Posterior cingulate gyrus (tissue), 11 donors: ENCODE data around the gene CYSTM1.

Experiments
- DNase-seq, 10 donors: peaks; one replicate each; pipeline versions ENCODE4 v3.0.0 to v3.0.0-alpha.2; 2020 to 2021; ENCODE audit warnings: mixed read lengths in 3 of 10
- intact Hi-C: fragments of 100-400 bp; cut with DNase I; formaldehyde crosslinking; loops from one replicate; pipeline ENCODE4 v1.15.1; 2023

The CYSTM1 gene

GRCh38 chr5:140248414-140248813 is 73.4 kb downstream of the CYSTM1 start:
- intact Hi-C loops: no loop called here
- no peak for DNase-seq

GRCh38 chr5:140249536-140249935 is 74.5 kb downstream of the CYSTM1 start:
- intact Hi-C loops: no loop called here
- no peak for DNase-seq

- intact Hi-C loops: no loop called here
- no peak for DNase-seq
Observed at GRCh38 chr5:140250386-140250785, 75.4 kb downstream of the CYSTM1 start.

GRCh38 chr5:140251527-140251973 is 76.6 kb downstream of the CYSTM1 start:
- DNase-seq: no peak
- intact Hi-C loops: no loop called here

- intact Hi-C loops: no loop called here
- DNase-seq: no peak
Observed at GRCh38 chr5:140252470-140253126, 77.6 kb downstream of the CYSTM1 start.

- intact Hi-C loops: no loop called here
Observed at GRCh38 chr5:140253985-140254384, 79.0 kb downstream of the CYSTM1 start.

GRCh38 chr5:140255460-140256157 is 80.6 kb downstream of the CYSTM1 start:
- intact Hi-C loops: loop anchor here (5.0 kb wide), 1 partner anchor 37 kb away; no protein-coding TSS in a partner anchor
- DNase-seq: no peak

More at GRCh38 chr5:140253985-140254384, 79.0 kb downstream of the CYSTM1 start:
- DNase-seq: no peak

GRCh38 chr5:140256726-140257125 is 81.7 kb downstream of the CYSTM1 start:
- intact Hi-C loops: loop anchor here (5.0 kb wide), 1 partner anchor 36 kb away; no protein-coding TSS in a partner anchor
- no peak for DNase-seq

- intact Hi-C loops: loop anchor here (5.0 kb wide), 1 partner anchor 34 kb away; no protein-coding TSS in a partner anchor
- no peak for DNase-seq
Observed at GRCh38 chr5:140258016-140258415, 83.0 kb downstream of the CYSTM1 start.

GRCh38 chr5:140258873-140259272 is 83.9 kb downstream of the CYSTM1 start:
- intact Hi-C loops: loop anchor here (5.0 kb wide), 1 partner anchor 33 kb away; no protein-coding TSS in a partner anchor
- DNase-seq: no peak

- intact Hi-C loops: loop anchor here (5.0 kb wide), 1 partner anchor 33 kb away; no protein-coding TSS in a partner anchor
- DNase-seq: no peak
Observed at GRCh38 chr5:140259500-140259899, 84.5 kb downstream of the CYSTM1 start.

- intact Hi-C loops: no loop called here
- DNase-seq: no peak
Observed at GRCh38 chr5:140260089-140260656, 85.2 kb downstream of the CYSTM1 start.

- intact Hi-C loops: no loop called here
- DNase-seq: peak in 6 of 10 donors; percentile 32 to 91 (median 54)
Observed at GRCh38 chr5:140261403-140262171, 86.6 kb downstream of the CYSTM1 start.

GRCh38 chr5:140262221-140262620 is 87.2 kb downstream of the CYSTM1 start:
- DNase-seq: no peak
- intact Hi-C loops: no loop called here

- intact Hi-C loops: no loop called here
Observed at GRCh38 chr5:140262839-140263238, 87.9 kb downstream of the CYSTM1 start.

GRCh38 chr5:140265845-140266244 is 90.9 kb downstream of the CYSTM1 start:
- no peak for DNase-seq
- intact Hi-C loops: no loop called here

More at GRCh38 chr5:140262839-140263238, 87.9 kb downstream of the CYSTM1 start:
- DNase-seq: no peak

- DNase-seq: no peak
- intact Hi-C loops: no loop called here
Observed at GRCh38 chr5:140266471-140267200, 91.6 kb downstream of the CYSTM1 start.

GRCh38 chr5:140267201-140267540 is 92.2 kb downstream of the CYSTM1 start:
- intact Hi-C loops: no loop called here
- DNase-seq: no peak

- intact Hi-C loops: no loop called here
- DNase-seq: no peak
Observed at GRCh38 chr5:140267559-140268018, 92.6 kb downstream of the CYSTM1 start.

- no peak for DNase-seq
- intact Hi-C loops: no loop called here
Observed at GRCh38 chr5:140270008-140270407, 95.0 kb downstream of the CYSTM1 start.
